ENCODE data around the gene KIF5C. TPM values are rescaled to one million over a fixed set of nuclear protein-coding genes. Genes with fewer than 3 reads are reported as not detected.

KIF5C gene
- total RNA-seq, 1 experiment from 2014 or later: not detected

DNA sequence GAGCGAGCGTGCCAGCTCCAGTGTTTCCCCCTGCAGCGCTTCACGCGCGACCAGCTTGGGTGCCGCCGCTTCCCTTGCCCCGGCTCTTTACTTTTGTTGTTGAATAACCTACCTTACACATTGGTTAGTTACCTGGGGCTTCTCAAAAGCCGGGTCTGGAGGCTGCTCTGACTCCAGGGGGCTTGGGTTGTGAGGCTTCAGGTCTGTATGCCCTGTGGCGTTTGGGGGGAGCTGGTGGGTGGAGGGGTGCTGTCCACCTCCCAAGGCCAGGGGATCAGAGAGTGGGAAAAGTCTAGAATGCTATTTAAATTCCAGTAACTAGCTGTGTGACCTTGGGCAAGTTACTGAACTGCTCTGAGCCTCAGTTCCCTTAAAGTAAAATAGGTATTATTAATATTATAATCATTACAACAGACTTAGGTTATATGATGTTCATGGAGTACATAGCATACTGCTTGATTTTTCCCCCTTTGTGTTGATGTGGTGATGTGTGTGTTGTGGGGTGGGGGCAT is 164.2 kb downstream of the KIF5C start:
- no peak for DNase-seq (ENCODE audit: low spot score)

DNA sequence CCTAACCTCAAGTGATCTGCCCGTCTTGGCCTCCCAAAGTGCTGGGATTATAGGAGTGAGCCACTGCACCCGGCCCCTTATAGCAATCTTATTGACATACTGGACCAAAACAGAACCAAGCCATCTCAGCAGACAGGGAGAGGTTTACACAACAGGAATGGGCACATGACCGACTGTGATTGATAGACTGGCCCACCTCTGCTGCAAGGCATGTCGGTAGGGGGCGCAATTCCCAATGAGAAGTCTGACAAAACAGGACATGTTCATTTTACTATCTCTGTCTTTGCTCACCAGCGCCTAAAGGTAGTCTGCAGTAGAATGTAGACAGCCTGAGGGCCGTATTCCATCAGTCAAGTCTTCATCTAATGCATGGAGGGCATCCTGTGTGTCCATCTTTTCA is 165.4 kb downstream of the KIF5C start:
- peak; percentile 62 for DNase-seq (ENCODE audit: low spot score)

DNA sequence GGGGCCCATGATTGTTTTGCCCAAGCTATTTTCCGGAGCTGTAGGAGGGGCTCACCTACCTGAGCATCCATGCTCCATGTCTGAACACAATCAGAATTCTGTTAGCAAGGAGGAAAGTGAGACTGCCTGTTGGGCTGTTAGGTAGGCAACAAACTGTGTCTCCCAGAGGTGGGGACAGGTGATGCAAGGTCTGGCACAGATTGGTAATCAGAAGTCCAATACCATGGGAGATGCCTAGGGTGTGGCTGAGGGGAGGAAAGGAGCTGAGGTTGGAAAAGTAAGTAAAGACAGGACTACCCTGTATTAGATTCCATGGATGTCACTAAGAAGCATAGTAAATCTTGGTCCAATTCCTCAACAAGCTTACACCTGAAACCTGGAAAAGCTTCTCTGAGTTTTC is 166.5 kb downstream of the KIF5C start:
- no peak for DNase-seq (ENCODE audit: low spot score)

DNA sequence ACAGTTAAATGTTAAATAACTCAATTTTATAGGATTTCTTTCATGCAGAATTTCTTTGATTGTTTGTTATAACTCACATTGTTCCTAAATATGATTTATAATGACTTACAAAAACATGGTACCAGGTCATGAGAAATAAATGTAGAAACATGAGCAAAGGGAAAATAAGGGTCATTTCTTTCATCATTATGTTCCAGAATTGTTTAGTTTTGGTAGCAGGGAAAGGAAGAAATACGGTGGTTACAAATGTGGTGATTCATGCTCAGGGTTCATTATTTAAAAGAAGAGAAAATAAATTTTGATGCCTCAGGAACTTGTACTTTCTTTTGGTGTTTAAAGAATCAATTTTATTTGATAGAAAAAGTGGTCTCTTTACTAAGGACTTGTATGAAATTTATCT is 167.9 kb downstream of the KIF5C start:
- no peak for DNase-seq (ENCODE audit: low spot score)

DNA sequence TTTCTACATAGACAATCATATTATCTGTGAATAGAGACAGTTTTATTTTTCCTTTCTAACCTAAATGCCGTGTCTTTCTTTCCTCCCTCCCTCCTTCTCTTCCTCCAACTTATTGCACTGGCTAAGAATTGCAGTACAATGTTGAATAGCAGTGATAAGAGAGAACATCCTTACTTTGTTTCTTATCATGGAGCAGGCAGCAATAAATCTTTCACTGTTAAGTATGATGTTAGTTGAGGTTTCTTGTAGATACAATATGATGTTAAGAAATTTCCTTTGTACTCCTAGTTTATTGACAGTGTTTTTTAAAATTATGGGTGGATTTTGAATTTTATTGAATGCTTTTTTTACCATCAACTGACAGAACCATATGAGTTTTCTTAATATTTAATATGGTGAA is 169.5 kb downstream of the KIF5C start:
- DNase-seq (ENCODE audit: low spot score): no peak

DNA sequence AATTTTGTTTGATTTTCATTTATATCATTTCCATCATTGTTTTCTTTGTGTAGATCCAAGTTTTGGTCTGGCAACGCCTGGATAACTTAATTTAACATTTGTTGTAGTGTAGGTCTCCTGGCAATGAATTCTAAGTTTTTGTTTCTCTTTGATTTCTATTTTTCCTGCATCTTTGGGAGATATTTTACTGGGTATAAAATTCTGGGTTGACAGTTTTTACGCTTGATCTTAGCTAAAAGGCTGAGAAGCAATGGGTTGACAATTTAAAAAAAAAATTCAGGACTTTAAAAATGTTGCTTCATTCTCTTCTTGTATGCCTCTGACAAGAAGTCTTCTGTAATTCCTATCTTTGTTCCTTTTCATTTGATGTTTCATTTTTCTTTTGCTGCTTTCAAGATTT is 172.1 kb downstream of the KIF5C start:
- DNase-seq (ENCODE audit: low spot score): no peak

DNA sequence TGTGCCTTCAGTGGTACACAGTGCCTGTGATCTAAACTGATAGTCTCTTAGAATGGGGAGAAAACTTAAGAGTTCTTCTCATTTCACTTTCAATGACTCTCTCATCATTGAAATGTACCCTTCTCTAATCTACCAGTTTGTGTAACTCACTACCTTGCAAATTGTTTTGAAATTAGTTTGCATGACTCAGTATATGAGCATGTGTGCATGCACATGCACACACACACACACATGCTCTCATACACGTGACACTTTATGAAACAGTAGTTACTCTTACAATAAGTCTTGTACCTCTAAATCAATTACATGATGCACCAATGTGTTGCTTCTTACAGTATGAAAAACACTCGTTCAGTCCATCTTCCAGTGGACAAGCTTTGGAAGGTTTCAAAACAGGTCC is 174.1 kb downstream of the KIF5C start:
- no peak for DNase-seq (ENCODE audit: low spot score)

DNA sequence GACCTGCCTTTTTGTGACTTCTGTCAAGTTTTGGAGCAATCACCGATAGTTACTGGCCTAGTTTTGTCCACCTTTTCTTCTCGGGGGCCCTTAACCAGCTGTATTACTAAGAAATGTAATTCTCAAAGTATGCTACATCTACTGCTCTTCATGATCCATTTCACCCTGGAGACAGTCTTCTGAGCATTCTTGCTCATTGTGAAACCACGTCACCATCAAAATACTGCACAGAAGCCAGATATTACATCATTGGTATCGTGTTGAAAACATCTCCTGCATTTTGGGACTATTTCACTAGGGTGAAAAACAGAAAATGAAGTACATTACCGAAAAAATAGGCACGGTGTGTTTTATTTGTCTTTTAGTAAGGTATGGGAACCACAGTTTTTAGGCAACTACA is 175.2 kb downstream of the KIF5C start:
- no peak for DNase-seq (ENCODE audit: low spot score)

DNA sequence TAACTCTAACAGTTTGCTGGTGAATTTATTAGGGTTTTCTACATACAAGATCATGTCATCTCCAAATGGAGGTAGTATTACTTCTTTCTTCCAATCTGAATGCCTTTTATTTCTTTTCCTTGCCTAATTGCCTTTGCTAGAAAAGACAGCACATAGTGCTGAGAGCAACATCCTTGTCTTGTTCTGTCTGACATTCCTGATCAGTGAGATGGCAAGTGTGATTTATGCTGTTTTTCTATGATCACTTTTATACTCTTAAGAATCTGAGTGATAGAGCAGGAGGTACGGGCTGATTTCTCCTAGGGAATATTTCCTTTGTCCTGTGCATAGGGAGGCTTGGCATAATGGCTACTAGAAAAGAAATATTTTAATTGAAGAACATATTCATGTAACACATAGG is 180.7 kb downstream of the KIF5C start:
- DNase-seq (ENCODE audit: low spot score): no peak

DNA sequence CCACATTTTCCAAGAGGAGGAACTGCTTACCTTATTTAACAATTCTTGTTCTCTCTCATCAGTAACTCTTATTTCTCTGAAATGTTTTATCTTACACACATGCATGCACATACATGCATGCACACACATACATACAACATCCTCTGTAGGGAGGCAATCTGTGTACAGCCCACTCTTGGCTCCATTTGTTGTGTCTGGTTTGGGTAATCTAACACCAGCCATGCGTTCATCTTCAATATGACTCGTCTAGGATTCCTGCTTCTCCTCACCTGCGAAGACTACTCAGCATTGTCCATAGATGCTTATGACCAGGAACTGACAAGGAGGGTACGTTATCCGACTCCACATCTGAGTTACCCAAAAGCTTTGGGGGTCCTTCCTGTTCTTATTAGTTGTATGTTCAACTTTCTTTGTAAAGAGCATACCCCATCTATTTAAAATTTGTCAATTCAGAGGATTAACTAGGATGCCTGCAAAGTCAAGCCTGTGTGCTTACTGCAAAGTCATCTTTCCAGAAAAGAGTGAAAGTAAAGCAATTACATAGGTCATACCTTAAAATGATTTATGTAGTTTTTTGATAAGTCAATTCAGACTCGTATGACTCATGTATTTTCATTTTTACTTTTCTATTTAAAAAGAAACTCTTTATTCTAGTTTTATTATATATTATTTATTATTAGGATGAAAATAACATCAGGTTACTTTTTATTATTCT is 181.7 kb downstream of the KIF5C start:
- no peak for DNase-seq (ENCODE audit: low spot score)

DNA sequence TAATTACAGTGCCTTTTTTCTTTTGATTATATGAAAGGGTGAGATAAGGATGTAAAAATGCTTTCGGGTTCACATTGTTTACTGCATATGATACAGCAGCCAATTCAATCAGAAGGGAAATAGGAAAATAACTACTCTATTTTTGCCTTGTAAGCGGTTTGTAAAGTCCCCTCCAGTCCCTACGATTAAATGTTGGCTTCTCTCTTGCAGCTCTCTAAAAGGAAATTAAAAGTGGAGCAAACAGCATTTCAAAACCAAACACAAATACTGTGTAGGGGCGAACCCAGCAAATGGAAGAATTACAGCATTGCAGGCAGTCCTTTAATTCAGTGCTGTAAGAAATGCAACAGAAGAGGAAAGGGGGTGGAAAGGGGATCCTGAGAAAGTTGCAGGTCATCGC is 182.4 kb downstream of the KIF5C start:
- DNase-seq (ENCODE audit: low spot score): no peak

DNA sequence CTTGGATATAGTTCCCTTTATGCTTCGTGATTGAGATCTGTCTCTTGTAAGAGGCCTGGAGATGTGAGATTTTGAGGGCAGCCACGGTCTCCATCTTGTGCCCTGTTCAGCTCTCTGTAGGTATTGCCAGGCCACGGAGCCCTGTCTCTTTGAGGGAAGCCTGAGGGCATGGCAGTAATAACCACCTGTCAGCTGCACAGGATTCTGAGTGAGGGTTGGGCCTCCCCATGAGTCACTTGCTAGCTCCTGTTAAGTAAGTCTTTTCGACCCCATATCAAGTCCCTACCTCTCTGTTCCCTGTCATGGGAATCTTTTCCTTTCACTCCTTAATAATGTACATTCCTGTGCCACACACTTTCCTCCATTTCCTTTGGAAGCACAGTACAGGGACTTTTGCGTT is 183.9 kb downstream of the KIF5C start:
- DNase-seq (ENCODE audit: low spot score): no peak

DNA sequence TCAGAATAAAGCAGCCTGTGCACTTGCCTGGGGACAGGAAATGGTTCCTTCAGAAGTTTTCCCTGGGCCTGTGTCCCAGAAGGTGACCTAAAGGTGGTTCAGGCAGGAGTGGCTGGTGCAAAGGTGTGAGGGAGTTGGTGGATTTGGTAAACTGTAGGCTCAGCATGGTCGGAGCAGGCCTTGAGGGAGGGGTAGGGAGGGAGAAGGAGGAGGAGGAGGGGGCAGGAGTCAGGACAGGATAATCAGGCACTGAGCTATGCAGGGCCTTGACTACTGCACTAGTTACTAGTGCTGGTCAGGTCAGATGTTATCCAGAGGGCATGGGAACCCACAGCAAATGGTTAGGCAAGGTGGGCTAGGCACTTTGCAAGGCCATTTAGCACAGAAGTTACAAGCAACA is 184.8 kb downstream of the KIF5C start:
- DNase-seq (ENCODE audit: low spot score): no peak

DNA sequence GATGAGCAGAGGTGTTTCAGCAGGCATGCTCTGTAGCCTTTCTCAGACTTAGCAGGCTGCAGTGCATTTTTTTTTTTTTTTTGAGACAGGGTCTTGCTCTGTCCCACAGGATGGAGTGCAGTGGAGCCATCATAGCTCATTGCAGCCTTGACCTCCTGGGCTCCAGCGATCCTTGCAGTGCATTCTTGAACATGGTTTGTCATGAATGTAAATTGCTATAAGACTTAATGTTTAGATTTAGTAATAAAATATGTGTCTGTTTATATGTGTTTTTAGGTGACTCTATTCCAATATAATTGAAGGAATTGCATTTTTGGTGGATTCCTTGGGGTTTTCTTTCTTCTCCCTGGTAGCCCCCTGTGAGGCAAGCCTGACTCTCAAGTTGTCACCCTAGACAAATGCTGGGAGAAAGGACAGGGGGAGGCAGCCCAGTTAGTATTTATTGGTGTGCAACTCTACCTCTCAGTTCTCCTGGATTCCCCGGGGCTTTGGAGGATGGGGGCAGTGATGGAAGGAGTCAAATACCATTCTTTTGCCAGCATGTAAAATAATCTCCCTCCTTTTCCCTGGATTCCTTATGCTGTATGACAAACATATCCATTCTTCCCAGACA is 186.2 kb downstream of the KIF5C start:
- no peak for DNase-seq (ENCODE audit: low spot score)

DNA sequence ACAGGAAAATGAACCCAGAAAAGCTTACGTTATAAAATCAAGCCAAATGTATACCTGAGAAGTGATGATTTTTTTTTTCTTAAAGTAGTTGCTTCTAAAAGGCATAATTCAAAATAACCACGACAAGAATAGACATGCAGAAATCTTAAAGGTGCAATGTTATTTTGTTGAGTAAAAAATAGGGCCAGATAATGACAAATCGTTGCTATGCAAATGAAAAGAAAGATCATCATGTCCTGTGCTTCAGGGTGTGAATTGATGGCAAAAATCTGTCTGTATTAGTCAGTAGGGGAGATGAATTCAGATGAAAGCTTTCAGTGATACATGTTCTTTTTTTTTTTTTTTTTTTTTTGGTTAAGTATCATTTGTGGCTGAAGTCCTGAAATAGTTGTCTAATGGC is 187.5 kb downstream of the KIF5C start:
- no peak for DNase-seq (ENCODE audit: low spot score)

DNA sequence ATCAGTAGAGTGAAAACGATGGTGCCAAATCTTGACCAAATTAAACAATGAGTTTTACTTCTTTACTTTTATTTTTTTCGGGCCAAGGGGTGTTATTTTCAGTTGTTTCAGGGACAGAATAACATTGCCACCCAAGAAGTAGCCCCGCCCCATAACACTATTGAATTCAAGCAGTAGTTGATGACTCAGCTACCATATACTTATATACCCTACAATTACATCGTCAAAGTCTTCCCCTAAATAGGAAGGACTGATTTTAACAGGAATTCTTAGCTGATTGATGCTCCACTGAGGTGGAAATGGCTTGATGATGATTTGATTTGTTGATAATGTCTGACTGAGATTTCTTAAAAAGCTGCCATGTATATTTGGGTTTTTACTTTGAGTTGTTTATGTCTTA is 188.2 kb downstream of the KIF5C start:
- no peak for DNase-seq (ENCODE audit: low spot score)

DNA sequence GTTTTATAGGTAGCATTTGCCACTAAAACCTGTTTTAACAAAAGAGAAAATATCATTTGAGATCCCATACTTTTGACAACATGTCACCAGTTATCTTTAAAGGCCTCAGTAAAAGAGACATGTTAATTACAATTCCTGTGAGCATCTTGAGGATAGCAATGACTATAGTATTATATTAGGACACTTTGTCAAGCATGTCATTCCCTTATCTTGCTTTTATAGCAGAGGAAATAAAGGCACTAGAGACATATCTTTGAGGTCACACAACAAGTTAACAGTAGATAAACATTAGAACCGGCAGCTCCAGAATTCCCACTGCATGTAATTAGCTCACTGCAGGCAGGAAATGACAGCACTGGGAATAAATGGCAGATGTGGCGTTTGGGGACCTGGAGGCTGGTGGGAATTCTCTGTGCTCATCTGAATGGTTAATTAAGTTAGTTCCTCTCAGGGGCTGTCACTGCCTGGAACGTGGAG is 189.4 kb downstream of the KIF5C start:
- DNase-seq (ENCODE audit: low spot score): peak; percentile 2

DNA sequence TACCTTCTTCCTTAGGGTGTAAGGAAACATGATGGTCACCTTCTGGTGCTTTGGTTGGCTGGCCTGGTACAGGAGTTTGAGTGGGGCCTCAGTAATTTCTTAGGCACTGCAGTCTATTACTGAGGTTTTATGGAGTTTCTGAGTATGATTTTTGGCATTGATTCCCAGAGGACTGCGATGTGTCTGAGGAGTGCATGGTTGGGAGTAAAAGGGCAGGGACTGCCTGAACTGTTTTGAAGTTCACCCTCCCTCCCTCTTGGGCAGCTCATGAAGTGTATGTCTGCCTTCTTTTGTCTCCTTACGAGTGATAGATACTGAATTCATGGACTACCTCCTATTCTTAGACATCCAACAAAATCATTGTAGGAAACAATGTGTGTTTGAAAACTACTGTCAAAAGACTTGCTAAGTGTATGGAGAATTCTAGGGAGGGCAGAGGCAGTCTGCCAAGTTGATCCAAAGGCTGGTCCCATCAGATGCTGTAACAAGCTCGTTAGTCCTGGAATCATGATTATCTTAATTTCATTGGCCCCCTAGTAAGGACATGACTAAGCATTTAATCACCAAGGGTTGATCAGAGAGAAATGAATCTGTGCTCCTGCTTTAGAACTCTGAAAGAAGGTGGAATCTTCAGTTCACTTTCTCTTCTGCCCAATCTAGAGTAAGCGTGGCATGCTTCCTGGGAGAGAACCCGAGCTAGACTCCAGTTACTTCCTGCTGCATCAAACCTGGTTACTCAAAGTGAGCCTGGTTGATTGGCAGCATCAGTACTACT is 190.0 kb downstream of the KIF5C start:
- peak; percentile 2 for DNase-seq (ENCODE audit: low spot score)

DNA sequence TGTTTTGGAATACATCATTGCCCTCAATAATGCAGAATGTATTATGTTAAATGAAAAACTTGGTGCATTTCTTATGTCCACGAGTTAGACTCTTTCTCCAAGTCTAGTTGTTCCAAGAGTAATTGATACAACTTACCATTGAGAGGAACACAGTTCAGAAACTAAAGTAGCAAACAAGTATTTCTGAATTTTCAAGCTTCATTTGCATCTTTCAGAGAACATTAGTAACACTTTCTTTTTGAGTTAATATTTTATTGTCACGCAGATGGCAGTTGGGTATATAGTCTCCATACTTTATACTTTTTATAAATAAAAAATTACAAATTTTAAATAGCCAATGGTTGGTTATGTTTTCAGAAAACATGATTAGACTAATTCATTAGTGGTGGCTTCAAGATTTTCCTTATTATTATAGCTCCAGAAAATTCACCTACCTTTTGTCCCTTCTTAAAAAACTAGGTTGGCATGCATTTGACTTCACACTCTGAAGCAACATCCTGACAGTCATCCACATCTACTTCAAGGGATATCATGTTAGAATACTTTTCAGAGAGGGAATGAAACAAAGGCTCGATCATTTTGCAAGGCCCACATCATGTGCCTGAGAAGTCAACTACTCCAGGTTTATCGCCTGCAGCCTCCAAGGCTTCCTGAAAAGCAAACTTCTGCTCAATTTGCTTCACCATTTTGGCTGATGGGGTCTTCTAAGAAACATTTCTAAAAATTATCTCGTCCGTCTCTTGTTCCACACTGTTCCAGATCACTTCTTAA is 193.4 kb downstream of the KIF5C start:
- no peak for DNase-seq (ENCODE audit: low spot score)

DNA sequence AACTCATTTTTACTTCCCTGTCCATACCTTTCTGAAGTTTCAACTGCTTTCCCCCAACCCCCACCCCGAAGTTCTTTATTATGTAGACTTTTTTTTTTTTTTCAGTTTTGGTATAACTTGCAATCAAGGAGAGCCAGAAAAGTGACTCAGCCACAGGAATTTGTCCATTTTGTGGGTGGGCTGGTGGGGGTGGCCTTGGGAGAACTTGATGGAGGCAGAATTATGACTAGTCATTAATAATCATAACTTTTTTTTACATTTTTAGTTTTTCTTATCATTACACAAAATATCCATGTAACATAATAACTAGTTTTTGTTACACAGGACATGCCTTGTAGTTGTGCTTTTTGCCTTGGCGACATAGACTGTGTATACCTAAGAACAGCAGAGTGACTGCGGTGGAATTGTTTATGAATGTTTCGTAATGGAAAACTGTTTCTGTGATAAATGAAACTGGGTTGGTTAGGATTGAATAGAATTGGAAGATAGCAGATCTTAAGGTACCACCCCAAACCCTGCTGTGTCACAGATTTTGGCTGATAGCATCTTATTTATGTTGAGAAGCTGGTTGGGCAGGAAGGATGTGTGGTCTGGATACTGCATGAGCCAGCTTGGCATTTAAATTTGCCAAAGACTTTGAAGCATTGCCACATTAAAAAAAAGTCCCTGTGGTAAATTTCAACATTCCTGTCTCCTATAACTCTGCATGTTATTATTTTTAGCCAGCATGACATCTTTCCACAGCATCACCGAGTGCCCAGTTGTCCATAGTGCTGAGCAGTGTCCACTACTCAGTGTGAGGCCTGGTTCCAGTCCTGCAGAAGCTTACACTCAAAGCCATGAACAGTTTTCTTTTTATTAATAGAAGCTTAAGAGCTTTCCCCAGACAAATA is 194.2 kb downstream of the KIF5C start:
- peak; percentile 52 for DNase-seq (ENCODE audit: low spot score)
